Adrenal gland (tissue), 12 donors: ENCODE measurements around the gene SORCS3. TPM values are rescaled to one million over a fixed set of nuclear protein-coding genes. Genes with fewer than 3 reads are reported as not detected.

Experiments
- DNase-seq, 7 donors: peaks; one replicate each; pipeline ENCODE4 v3.0.0-alpha.2; 2019 to 2020
- H3K27ac ChIP-seq, 5 donors: fragments of 200-600 bp; sonication (generic) in 4 of 5; 1 replicate in 3 of 5; 2 replicates in 2 of 5; pipeline versions ENCODE4 v1.5.1 to v1.8.0; 2016 to 2020; ENCODE audit warnings: mild to moderate bottlenecking in 1 of 5
- H3K27me3 ChIP-seq: fragments of 200-600 bp; 2 replicates; pipeline ENCODE4 v1.8.0; 2021
- H3K36me3 ChIP-seq, 2 donors: fragments of 200-600 bp; replicated peaks in 1 of 2; 1 replicate in 1 of 2; 2 replicates in 1 of 2; pipeline versions ENCODE4 v1.5.1 to v1.8.0; 2018 to 2022
- H3K4me1 ChIP-seq, 2 donors: fragments of 200-600 bp; replicated peaks in 1 of 2; 1 replicate in 1 of 2; 2 replicates in 1 of 2; pipeline versions ENCODE4 v1.5.1 to v1.8.0; 2018 to 2021
- H3K4me3 ChIP-seq, 4 donors: fragments of 200-600 bp; sonication (generic) in 3 of 4; one replicate each; pipeline ENCODE4 v1.5.1; 2016 to 2018
- H3K9me3 ChIP-seq, 3 donors: fragments of 200-600 bp; sonication (generic) in 1 of 3; replicated peaks in 1 of 3; 1 replicate in 2 of 3; 2 replicates in 1 of 3; pipeline versions ENCODE4 v1.5.1 to v1.8.0; 2016 to 2021
- CTCF ChIP-seq, 6 experiments: fragments of 450-650 bp in 4 of 6; fragments of 200-600 bp in 2 of 6; sonication (generic) in 1 of 6; IDR thresholded peaks; 1 replicate in 5 of 6; 2 replicates in 1 of 6; pipeline versions ENCODE4 v1.5.1 to v1.8.0; 2016 to 2021; ENCODE audit warnings: antibody characterized with exemption in 6 of 6, mild to moderate bottlenecking in 2 of 6, moderate library complexity in 1 of 6
- POLR2A ChIP-seq, 2 donors: fragments of 450-650 bp; IDR thresholded peaks; one replicate each; pipeline ENCODE4 v1.6.1; 2017; ENCODE audit warnings: antibody characterized with exemption in 2 of 2, mild to moderate bottlenecking in 2 of 2, moderate library complexity in 1 of 2
- WGBS, 4 donors: extraction: QIAGEN DNeasy Blood & Tissue Kit in 2 of 4; methylation state at CpG; one replicate each; pipeline versions ENCODE4 v1.1.5 to v1.1.7; 2013 to 2017; 5-methylcytosine and 5-hydroxymethylcytosine counted together
- intact Hi-C, 2 donors: fragments of 100-400 bp; cut with DNase I; formaldehyde crosslinking; loops; one replicate each; pipeline versions ENCODE4 v1.14.1 to v1.15.0; 2022 to 2023
- polyA plus RNA-seq, 3 donors: library from polyadenylated mRNA; stranded (reverse); fragments of 200-250 nt in 2 of 3; fragments of 350-450 nt in 1 of 3; fragmentation: Illumina TruSeq in 1 of 3; extraction: RNeasy Lipid Tissue Mini Kit (QIAGEN cat#74804) in 1 of 3; gene quantifications; one replicate each; pipeline ENCODE4 v1.2.3, GENCODE V29; 2013 to 2014
- total RNA-seq, 9 donors: library from RNA; depleted of rRNA in 4 of 9; stranded (reverse); fragments of >200 nt in 4 of 9; fragments of 120-200 nt in 1 of 9; fragmentation: NEBNext Ultra II Directional in 1 of 9; extraction: Animal tissue kit (Norgen Biotek cat#: 25700) in 1 of 9; gene quantifications; one replicate each; pipeline versions ENCODE4 v1.1.0 to v1.2.4, GENCODE V29; 2013 to 2023
- donor health status: healthy with polysubstance abuse.
- donor health status: Bipolar disorder and iron deficiency.
- donor health status: DM: yes; HTN: yes; CAD: no.
- donor health status: DM: no; HTN: no; CAD: no.
- donor health status: DM: no; HTN: no; CAD: no.
- donor health status: DM: yes; HTN: yes; CAD: no.

SORCS3 gene
- total and polyA plus RNA-seq, 12 donors: 0.22 to 3.4 (median 1.2) TPM; not detected in 2

DNA sequence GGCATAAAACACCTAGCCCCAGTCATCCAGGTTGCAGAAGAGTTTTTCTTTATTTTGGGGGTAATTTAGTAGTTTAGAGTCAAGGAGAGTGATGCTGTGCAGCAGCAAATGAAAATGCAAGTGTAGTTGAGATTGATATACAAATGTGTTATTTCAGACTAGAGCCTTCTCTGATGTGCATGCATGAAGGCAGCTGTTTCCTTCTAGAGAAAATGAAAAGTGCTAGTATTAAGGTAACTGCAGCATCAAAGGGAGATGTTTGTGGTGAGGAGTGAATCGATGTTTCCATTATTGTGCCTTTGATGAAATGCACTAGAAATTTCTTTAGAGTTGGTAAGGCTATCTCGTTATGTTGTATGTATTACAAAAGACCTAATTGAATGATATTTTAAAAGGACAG, 339.3 kb downstream of the SORCS3 start:
- H3K9me3 ChIP-seq: no peaks in the 10 kb centered on the region
- H3K4me3 ChIP-seq: no peak overlapping the region
- TF ChIP-seq POLR2A (IDR thresholded peaks at IDR 0.05): no peak
- no peak for TF ChIP-seq CTCF (IDR thresholded peaks at IDR 0.05)
- H3K27me3 ChIP-seq: no peaks in the 10 kb centered on the region
- 64 to 84% (median 80%) methylated on average over 2 of the region's 2 CpGs for WGBS, 4 donors
- H3K4me1 ChIP-seq: no peaks in the 10 kb centered on the region
- intact Hi-C loops: no loop called here
- no peaks in the 10 kb centered on the region for H3K36me3 ChIP-seq
- DNase-seq: no peak
- no peak overlapping the region for H3K27ac ChIP-seq

- no peaks in the 10 kb centered on the region for H3K4me1 ChIP-seq
- intact Hi-C loops: no loop called here
- TF ChIP-seq CTCF (IDR thresholded peaks at IDR 0.05) (no peak), POLR2A (IDR thresholded peaks at IDR 0.05) (no peak)
- H3K36me3 ChIP-seq: no peaks in the 10 kb centered on the region
- DNase-seq: no peak
- no peaks in the 10 kb centered on the region for H3K27me3 ChIP-seq
- WGBS, 4 donors: 75 to 85% (median 80%) methylated on average over 4 of the region's 4 CpGs
- H3K4me3 ChIP-seq: no peak overlapping the region
- no peak overlapping the region for H3K27ac ChIP-seq
- H3K9me3 ChIP-seq: no peaks in the 10 kb centered on the region
These were observed 340.9 kb downstream of the SORCS3 start for GRCh38 chr10:104981995-104982394.

DNA sequence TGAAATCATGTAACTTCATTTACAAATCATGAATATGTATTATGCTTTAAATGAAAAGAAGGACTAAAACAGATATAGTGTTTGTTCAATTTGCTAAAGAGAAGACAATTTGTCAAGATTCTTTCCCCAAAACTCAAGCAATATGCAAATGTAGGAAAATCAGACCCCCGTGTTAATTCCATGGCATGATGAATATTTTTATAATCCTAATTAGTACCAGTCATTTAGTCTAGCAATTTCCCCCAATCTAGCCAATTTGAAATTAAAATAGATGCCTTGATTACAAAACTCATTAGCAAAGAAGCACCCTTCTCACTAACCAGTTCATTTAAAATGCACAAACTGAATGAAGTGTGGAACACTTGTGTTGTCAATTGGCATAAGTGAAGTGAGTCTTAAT, 347.6 kb downstream of the SORCS3 start:
- WGBS, 4 donors: 89 to 92% (median 90%) methylated on average over 1 of the region's 1 CpG
- no peak overlapping the region for H3K27ac ChIP-seq
- no peak for DNase-seq
- no peaks in the 10 kb centered on the region for H3K4me1 ChIP-seq
- H3K27me3 ChIP-seq: no peaks in the 10 kb centered on the region
- TF ChIP-seq CTCF (IDR thresholded peaks at IDR 0.05) (no peak), POLR2A (IDR thresholded peaks at IDR 0.05) (no peak)
- no peak overlapping the region for H3K4me3 ChIP-seq
- intact Hi-C loops: no loop called here
- no peaks in the 10 kb centered on the region for H3K9me3 ChIP-seq
- no peaks in the 10 kb centered on the region for H3K36me3 ChIP-seq

DNA sequence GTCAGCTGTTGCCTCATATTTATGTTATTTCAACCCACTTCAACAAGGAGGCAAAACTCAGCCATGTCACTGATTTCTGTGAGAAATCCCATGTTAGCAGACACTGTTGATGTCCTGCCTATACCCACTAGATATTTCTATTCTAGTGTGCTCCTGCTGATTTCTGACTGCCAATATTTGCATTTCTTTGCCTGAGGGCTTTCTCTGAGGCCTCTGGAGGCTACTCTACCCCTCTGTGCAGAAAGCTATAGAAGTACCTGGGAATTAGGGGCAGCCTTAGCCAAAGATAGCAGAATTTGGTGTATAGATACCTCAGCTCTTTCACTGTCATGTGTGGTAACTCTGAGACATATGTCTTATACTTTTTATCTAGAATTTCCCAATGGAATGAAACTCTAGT, 348.8 kb downstream of the SORCS3 start:
- Histone ChIP-seq H3K27me3 (no peaks in the 10 kb centered on the region), H3K9me3 (no peaks in the 10 kb centered on the region), H3K27ac (no peak overlapping the region), H3K36me3 (no peaks in the 10 kb centered on the region), H3K4me1 (no peaks in the 10 kb centered on the region), H3K4me3 (no peak overlapping the region)
- DNase-seq: no peak
- TF ChIP-seq POLR2A (IDR thresholded peaks at IDR 0.05): no peak
- TF ChIP-seq CTCF (IDR thresholded peaks at IDR 0.05): no peak
- intact Hi-C loops: no loop called here
